NT2/D1 (cell line): ENCODE data around the gene RNF157.
"Not testable (repeated sequence)": the region's sequence is repeated elsewhere in the genome, so short reads cannot be mapped to it uniquely, and the experiment has no call there.

ENCODE experiments used
- DNase-seq: peaks from one replicate; pipeline ENCODE4 v3.0.0-alpha.2; 2011; ENCODE audit warnings: low read depth, low spot score
- H3K27me3 ChIP-seq: 2 replicates; pipeline ENCODE4 v1.6.0; 2011; ENCODE audit warnings: mild to moderate bottlenecking; ENCODE audit not compliant: insufficient read length, insufficient read depth
- H3K36me3 ChIP-seq: 2 replicates; pipeline ENCODE4 v1.6.1; 2011; ENCODE audit warnings: mild to moderate bottlenecking, low read length, mixed read lengths; ENCODE audit not compliant: insufficient read depth, insufficient read length
- H3K4me1 ChIP-seq: 2 replicates; pipeline ENCODE4 v1.5.1; 2011; ENCODE audit not compliant: insufficient read depth, insufficient read length
- H3K4me3 ChIP-seq: 2 replicates; pipeline ENCODE4 v1.5.1; 2011; ENCODE audit warnings: low read depth; ENCODE audit not compliant: insufficient read length
- H3K9ac ChIP-seq: 2 replicates; pipeline ENCODE4 v1.6.0; 2011; ENCODE audit warnings: low read depth; ENCODE audit not compliant: insufficient read length
- H3K9me3 ChIP-seq: 2 replicates; pipeline ENCODE4 v1.5.1; 2011; ENCODE audit warnings: mild to moderate bottlenecking, low read length; ENCODE audit not compliant: insufficient read depth
- SUZ12 ChIP-seq: IDR thresholded peaks from 2 replicates; pipeline ENCODE4 v1.6.1; 2011; ENCODE audit not compliant: insufficient read length, insufficient read depth; ENCODE audit errors: extremely low read depth
- YY1 ChIP-seq: IDR thresholded peaks from 2 replicates; pipeline ENCODE4 v1.6.1; 2011; ENCODE audit not compliant: insufficient read length, insufficient read depth
- ZNF274 ChIP-seq: IDR thresholded peaks from 2 replicates; pipeline ENCODE4 v1.6.1; 2011; ENCODE audit warnings: mild to moderate bottlenecking, low read depth, low read length

RNF157 gene

GRCh38 chr17:76233588-76234353 is 6.5 kb downstream of the RNF157 start:
- TF ChIP-seq YY1 (no peak), SUZ12 (no peak), ZNF274 (no peak)
- Histone ChIP-seq H3K36me3 (no peaks in the 10 kb centered on the region), H3K4me3 (no peak overlapping the region), H3K9ac (no peak overlapping the region), H3K4me1 (no peaks in the 10 kb centered on the region), H3K27me3 (peaks cover 12% of the 10 kb centered on the region), H3K9me3 (no peaks in the 10 kb centered on the region)
- DNase-seq: no peak

GRCh38 chr17:76232342-76232741 is 8.0 kb downstream of the RNF157 start:
- no peak for DNase-seq

GRCh38 chr17:76226749-76227148 is 13.5 kb downstream of the RNF157 start:
- not testable (repeated sequence) for H3K4me3 ChIP-seq, H3K27me3 ChIP-seq, H3K9me3 ChIP-seq, H3K4me1 ChIP-seq, H3K36me3 ChIP-seq, DNase-seq, H3K9ac ChIP-seq

More at GRCh38 chr17:76232342-76232741, 8.0 kb downstream of the RNF157 start:
- no peak overlapping the region for H3K4me3 ChIP-seq
- H3K9ac ChIP-seq: no peak overlapping the region
- no peaks in the 10 kb centered on the region for H3K9me3 ChIP-seq
- peaks cover under 1% of the 10 kb centered on the region for H3K27me3 ChIP-seq
- TF ChIP-seq ZNF274 (no peak), YY1 (no peak), SUZ12 (no peak)
- no peaks in the 10 kb centered on the region for H3K4me1 ChIP-seq
- H3K36me3 ChIP-seq: no peaks in the 10 kb centered on the region

GRCh38 chr17:76225373-76226086 is 14.8 kb downstream of the RNF157 start:
- H3K9me3 ChIP-seq, H3K4me3 ChIP-seq, H3K36me3 ChIP-seq, H3K9ac ChIP-seq, H3K4me1 ChIP-seq, H3K27me3 ChIP-seq, DNase-seq: not testable (repeated sequence)

GRCh38 chr17:76223802-76224201 is 16.5 kb downstream of the RNF157 start:
- Histone ChIP-seq H3K4me1 (no peaks in the 10 kb centered on the region), H3K9me3 (no peaks in the 10 kb centered on the region), H3K9ac (no peak overlapping the region), H3K36me3 (no peaks in the 10 kb centered on the region), H3K4me3 (no peak overlapping the region), H3K27me3 (no peaks in the 10 kb centered on the region)
- TF ChIP-seq YY1 (no peak), ZNF274 (no peak), SUZ12 (no peak)
- no peak for DNase-seq

GRCh38 chr17:76219670-76220383 is 20.5 kb downstream of the RNF157 start:
- H3K27me3 ChIP-seq: no peaks in the 10 kb centered on the region
- no peaks in the 10 kb centered on the region for H3K4me1 ChIP-seq
- H3K9me3 ChIP-seq: no peaks in the 10 kb centered on the region
- TF ChIP-seq ZNF274: no peak
- no peak for TF ChIP-seq SUZ12
- no peak for TF ChIP-seq YY1
- DNase-seq: no peak
- no peaks in the 10 kb centered on the region for H3K36me3 ChIP-seq
- no peak overlapping the region for H3K9ac ChIP-seq
- no peak overlapping the region for H3K4me3 ChIP-seq

- H3K9me3 ChIP-seq: no peaks in the 10 kb centered on the region
- no peaks in the 10 kb centered on the region for H3K27me3 ChIP-seq
- peaks cover 5% of the 10 kb centered on the region for H3K4me1 ChIP-seq
- no peak for DNase-seq
- H3K4me3 ChIP-seq: no peak overlapping the region
- no peaks in the 10 kb centered on the region for H3K36me3 ChIP-seq
- TF ChIP-seq YY1: no peak
- no peak for TF ChIP-seq ZNF274
- TF ChIP-seq SUZ12: no peak
- no peak overlapping the region for H3K9ac ChIP-seq
Measured at GRCh38 chr17:76217081-76217480, 23.2 kb downstream of the RNF157 start.
